Mammary epithelial cell (primary cell): ENCODE results near the gene GRIFIN.

Experiments used
- CTCF ChIP-seq, 2 donors: IDR thresholded peaks in 1 of 2; conservative IDR thresholded peaks in 1 of 2; 2 replicates each; pipeline ENCODE4 v1.5.1; 2011 to 2012; ENCODE audit warnings: inconsistent platforms in 2 of 2, low read length in 2 of 2, mild to moderate bottlenecking in 2 of 2, control low read depth in 1 of 2, low read depth in 1 of 2; ENCODE audit not compliant: insufficient read depth in 1 of 2; ENCODE audit errors: extremely low read depth in 1 of 2
- EZH2 ChIP-seq: IDR thresholded peaks from 2 replicates; pipeline ENCODE4 v1.6.1; 2012; ENCODE audit warnings: low read length, inconsistent platforms, borderline replicate concordance

GRCh38 chr7:2452643-2453270 is 23.4 kb downstream of the GRIFIN start:
- TF ChIP-seq EZH2 = no peak
- TF ChIP-seq CTCF (conservative IDR thresholded peaks at IDR 0.05 in 1 of 2, IDR thresholded peaks at IDR 0.05 in 1 of 2; ENCODE audit: extremely low read depth in 1 of 2, insufficient read depth in 1 of 2, low read depth in 1 of 2, low read length in 2 of 2) = no peak
